SK-N-SH treated with all-trans-retinoic acid at 6 μM for 48 hours (cell line): ENCODE measurements around the gene WNT6.

Experiments
- ATAC-seq: fragments of 200-7000 bp; cut with Tn5 transposase; 3 replicates; pipeline ENCODE4 v1.9.1; 2020; ENCODE audit warnings: mild to moderate bottlenecking, moderate library complexity
- BACH2 ChIP-seq: fragments of 250-450 bp; sonication (Bioruptor Pico); IDR thresholded peaks from 2 replicates; pipeline ENCODE4 v1.9.0; 2021; ENCODE audit warnings: mild to moderate bottlenecking, borderline replicate concordance
- CSDC2 ChIP-seq: fragments of 250-450 bp; sonication (Bioruptor Pico); IDR thresholded peaks from 2 replicates; pipeline ENCODE4 v1.5.0; 2020; ENCODE audit warnings: mild to moderate bottlenecking, moderate library complexity
- ESRRG ChIP-seq: fragments of 250-450 bp; sonication (Bioruptor Pico); IDR thresholded peaks from 2 replicates; pipeline ENCODE4 v1.6.1; 2021; ENCODE audit warnings: mild to moderate bottlenecking
- GLIS3 ChIP-seq: fragments of 250-450 bp; sonication (Bioruptor Pico); IDR thresholded peaks from 2 replicates; pipeline ENCODE4 v1.5.0; 2020; ENCODE audit warnings: mild to moderate bottlenecking, moderate library complexity
- RARB ChIP-seq: fragments of 250-450 bp; sonication (Bioruptor Pico); IDR thresholded peaks from 2 replicates; pipeline ENCODE4 v1.8.0; 2021; ENCODE audit warnings: mild to moderate bottlenecking, moderate library complexity
- SNAI2 ChIP-seq: fragments of 250-450 bp; sonication (Bioruptor Pico); IDR thresholded peaks from 2 replicates; pipeline ENCODE4 v1.5.0; 2020; ENCODE audit warnings: mild to moderate bottlenecking, moderate library complexity
- TCF4 ChIP-seq: fragments of 250-450 bp; sonication (Bioruptor Pico); IDR thresholded peaks from 2 replicates; pipeline ENCODE4 v1.8.0; 2021; ENCODE audit warnings: mild to moderate bottlenecking, moderate library complexity, borderline replicate concordance
- TOX ChIP-seq: fragments of 250-450 bp; sonication (Bioruptor Pico); IDR thresholded peaks from 2 replicates; pipeline ENCODE4 v1.8.0; 2021; ENCODE audit warnings: mild to moderate bottlenecking, moderate library complexity, borderline replicate concordance
- ZC3H10 ChIP-seq: fragments of 250-450 bp; sonication (Bioruptor Pico); IDR thresholded peaks from 2 replicates; pipeline ENCODE4 v1.5.1; 2021; ENCODE audit warnings: mild to moderate bottlenecking, moderate library complexity
- ZFP3 ChIP-seq: fragments of 250-450 bp; sonication (Bioruptor Pico); IDR thresholded peaks from 2 replicates; pipeline ENCODE4 v1.5.0; 2020; ENCODE audit warnings: mild to moderate bottlenecking, moderate library complexity
- ZFP30 ChIP-seq: fragments of 450-650 bp; formaldehyde crosslinking; IDR thresholded peaks from 2 replicates; pipeline ENCODE4 v1.5.0; 2022; ENCODE audit warnings: mild to moderate bottlenecking, moderate library complexity
- ZNF565 ChIP-seq: fragments of 450-650 bp; formaldehyde crosslinking; conservative IDR thresholded peaks from 2 replicates; pipeline ENCODE4 v1.5.0; 2020; ENCODE audit warnings: low read depth, mild to moderate bottlenecking, moderate library complexity
- ZNF70 ChIP-seq: fragments of 450-650 bp; formaldehyde crosslinking; IDR thresholded peaks from 2 replicates; pipeline ENCODE4 v1.5.0; 2020; ENCODE audit warnings: mild to moderate bottlenecking, moderate library complexity
- ZNF8 ChIP-seq: fragments of 450-650 bp; formaldehyde crosslinking; IDR thresholded peaks from 2 replicates; pipeline ENCODE4 v1.5.0; 2020; ENCODE audit warnings: mild to moderate bottlenecking, moderate library complexity
- TF ChIP-seq, protein P1 (sequence below): fragments of 250-450 bp; sonication (Bioruptor Pico); IDR thresholded peaks from 2 replicates; pipeline ENCODE4 v1.5.0; 2020; ENCODE audit warnings: mild to moderate bottlenecking, moderate library complexity
- TF ChIP-seq, protein P2 (sequence below): fragments of 250-450 bp; sonication (Bioruptor Pico); IDR thresholded peaks from 2 replicates; pipeline ENCODE4 v1.5.1; 2020; ENCODE audit warnings: low read depth, mild to moderate bottlenecking, moderate library complexity
- TF ChIP-seq, protein P3 (sequence below): fragments of 250-450 bp; sonication (Bioruptor Pico); IDR thresholded peaks from 2 replicates; pipeline ENCODE4 v1.8.0; 2020; ENCODE audit warnings: mild to moderate bottlenecking, moderate library complexity, borderline replicate concordance
- TF ChIP-seq, protein P4 (sequence below): fragments of 250-450 bp; sonication (Bioruptor Pico); IDR thresholded peaks from 2 replicates; pipeline ENCODE4 v1.8.0; 2021; ENCODE audit warnings: low read depth, mild to moderate bottlenecking, moderate library complexity, borderline replicate concordance

WNT6 gene

DNA sequence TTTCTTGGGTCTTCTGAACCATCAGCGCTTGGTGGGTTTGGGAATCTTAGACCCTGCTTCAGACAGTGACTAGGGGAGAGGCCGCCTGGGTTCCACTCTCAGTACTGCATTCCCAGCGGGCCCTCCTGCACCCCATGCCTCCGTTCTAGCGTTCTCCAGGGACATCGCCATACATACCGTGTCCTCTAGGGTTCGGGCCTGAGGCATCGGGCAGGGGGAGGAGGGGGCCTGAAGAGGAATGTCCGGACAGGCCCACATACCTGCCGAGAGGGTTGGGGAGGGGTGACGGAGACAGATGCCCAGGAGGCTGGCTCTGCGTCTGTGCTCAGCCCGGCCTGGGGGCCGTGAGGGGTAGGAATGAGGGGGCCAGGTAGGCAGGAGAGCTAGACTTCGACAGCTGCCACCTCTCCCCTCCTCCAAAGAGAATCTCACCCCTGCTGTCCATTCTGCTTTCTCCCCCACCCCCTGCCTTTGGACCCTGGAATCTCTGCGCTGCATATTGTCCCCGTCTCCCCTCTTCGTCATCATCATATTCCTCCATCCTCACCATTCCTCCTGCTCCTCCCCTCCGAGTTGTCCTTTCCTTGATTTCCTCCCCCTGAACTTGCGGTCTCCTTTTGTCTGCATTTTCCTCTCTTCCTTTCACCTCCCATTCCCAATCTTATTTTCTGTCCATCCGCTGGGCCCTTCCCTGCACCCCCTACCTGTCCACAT is 13.2 kb downstream of the WNT6 start:
- no peak for ATAC-seq
- no peak for TF ChIP-seq SNAI2 (CRISPR knock-in tag)
- TF ChIP-seq, protein P1, sequence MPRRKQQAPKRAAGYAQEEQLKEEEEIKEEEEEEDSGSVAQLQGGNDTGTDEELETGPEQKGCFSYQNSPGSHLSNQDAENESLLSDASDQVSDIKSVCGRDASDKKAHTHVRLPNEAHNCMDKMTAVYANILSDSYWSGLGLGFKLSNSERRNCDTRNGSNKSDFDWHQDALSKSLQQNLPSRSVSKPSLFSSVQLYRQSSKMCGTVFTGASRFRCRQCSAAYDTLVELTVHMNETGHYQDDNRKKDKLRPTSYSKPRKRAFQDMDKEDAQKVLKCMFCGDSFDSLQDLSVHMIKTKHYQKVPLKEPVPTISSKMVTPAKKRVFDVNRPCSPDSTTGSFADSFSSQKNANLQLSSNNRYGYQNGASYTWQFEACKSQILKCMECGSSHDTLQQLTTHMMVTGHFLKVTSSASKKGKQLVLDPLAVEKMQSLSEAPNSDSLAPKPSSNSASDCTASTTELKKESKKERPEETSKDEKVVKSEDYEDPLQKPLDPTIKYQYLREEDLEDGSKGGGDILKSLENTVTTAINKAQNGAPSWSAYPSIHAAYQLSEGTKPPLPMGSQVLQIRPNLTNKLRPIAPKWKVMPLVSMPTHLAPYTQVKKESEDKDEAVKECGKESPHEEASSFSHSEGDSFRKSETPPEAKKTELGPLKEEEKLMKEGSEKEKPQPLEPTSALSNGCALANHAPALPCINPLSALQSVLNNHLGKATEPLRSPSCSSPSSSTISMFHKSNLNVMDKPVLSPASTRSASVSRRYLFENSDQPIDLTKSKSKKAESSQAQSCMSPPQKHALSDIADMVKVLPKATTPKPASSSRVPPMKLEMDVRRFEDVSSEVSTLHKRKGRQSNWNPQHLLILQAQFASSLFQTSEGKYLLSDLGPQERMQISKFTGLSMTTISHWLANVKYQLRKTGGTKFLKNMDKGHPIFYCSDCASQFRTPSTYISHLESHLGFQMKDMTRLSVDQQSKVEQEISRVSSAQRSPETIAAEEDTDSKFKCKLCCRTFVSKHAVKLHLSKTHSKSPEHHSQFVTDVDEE (CRISPR knock-in tag), result no peak
- TF ChIP-seq BACH2, result no peak
- no peak for TF ChIP-seq ZFP30
- TF ChIP-seq ZFP3 (CRISPR knock-in tag), result no peak
- TF ChIP-seq ZNF565 (CRISPR knock-in tag), result no peak
- TF ChIP-seq, protein P2, sequence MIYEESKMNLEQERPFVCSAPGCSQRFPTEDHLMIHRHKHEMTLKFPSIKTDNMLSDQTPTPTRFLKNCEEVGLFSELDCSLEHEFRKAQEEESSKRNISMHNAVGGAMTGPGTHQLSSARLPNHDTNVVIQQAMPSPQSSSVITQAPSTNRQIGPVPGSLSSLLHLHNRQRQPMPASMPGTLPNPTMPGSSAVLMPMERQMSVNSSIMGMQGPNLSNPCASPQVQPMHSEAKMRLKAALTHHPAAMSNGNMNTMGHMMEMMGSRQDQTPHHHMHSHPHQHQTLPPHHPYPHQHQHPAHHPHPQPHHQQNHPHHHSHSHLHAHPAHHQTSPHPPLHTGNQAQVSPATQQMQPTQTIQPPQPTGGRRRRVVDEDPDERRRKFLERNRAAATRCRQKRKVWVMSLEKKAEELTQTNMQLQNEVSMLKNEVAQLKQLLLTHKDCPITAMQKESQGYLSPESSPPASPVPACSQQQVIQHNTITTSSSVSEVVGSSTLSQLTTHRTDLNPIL (CRISPR knock-in tag), result no peak
- TF ChIP-seq, protein P3, sequence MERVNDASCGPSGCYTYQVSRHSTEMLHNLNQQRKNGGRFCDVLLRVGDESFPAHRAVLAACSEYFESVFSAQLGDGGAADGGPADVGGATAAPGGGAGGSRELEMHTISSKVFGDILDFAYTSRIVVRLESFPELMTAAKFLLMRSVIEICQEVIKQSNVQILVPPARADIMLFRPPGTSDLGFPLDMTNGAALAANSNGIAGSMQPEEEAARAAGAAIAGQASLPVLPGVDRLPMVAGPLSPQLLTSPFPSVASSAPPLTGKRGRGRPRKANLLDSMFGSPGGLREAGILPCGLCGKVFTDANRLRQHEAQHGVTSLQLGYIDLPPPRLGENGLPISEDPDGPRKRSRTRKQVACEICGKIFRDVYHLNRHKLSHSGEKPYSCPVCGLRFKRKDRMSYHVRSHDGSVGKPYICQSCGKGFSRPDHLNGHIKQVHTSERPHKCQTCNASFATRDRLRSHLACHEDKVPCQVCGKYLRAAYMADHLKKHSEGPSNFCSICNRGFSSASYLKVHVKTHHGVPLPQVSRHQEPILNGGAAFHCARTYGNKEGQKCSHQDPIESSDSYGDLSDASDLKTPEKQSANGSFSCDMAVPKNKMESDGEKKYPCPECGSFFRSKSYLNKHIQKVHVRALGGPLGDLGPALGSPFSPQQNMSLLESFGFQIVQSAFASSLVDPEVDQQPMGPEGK (CRISPR knock-in tag), result no peak
- TF ChIP-seq TOX (CRISPR knock-in tag), result no peak
- TF ChIP-seq ZNF70, result no peak
- no peak for TF ChIP-seq RARB (CRISPR knock-in tag)
- no peak for TF ChIP-seq ZC3H10 (CRISPR knock-in tag)
- TF ChIP-seq, protein P4, sequence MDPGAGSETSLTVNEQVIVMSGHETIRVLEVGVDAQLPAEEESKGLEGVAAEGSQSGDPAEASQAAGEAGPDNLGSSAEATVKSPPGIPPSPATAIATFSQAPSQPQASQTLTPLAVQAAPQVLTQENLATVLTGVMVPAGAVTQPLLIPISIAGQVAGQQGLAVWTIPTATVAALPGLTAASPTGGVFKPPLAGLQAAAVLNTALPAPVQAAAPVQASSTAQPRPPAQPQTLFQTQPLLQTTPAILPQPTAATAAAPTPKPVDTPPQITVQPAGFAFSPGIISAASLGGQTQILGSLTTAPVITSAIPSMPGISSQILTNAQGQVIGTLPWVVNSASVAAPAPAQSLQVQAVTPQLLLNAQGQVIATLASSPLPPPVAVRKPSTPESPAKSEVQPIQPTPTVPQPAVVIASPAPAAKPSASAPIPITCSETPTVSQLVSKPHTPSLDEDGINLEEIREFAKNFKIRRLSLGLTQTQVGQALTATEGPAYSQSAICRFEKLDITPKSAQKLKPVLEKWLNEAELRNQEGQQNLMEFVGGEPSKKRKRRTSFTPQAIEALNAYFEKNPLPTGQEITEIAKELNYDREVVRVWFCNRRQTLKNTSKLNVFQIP (CRISPR knock-in tag), result no peak
- TF ChIP-seq GLIS3 (CRISPR knock-in tag), result no peak
- no peak for TF ChIP-seq CSDC2 (CRISPR knock-in tag)
- no peak for TF ChIP-seq ESRRG
- TF ChIP-seq TCF4 (CRISPR knock-in tag), result no peak

DNA sequence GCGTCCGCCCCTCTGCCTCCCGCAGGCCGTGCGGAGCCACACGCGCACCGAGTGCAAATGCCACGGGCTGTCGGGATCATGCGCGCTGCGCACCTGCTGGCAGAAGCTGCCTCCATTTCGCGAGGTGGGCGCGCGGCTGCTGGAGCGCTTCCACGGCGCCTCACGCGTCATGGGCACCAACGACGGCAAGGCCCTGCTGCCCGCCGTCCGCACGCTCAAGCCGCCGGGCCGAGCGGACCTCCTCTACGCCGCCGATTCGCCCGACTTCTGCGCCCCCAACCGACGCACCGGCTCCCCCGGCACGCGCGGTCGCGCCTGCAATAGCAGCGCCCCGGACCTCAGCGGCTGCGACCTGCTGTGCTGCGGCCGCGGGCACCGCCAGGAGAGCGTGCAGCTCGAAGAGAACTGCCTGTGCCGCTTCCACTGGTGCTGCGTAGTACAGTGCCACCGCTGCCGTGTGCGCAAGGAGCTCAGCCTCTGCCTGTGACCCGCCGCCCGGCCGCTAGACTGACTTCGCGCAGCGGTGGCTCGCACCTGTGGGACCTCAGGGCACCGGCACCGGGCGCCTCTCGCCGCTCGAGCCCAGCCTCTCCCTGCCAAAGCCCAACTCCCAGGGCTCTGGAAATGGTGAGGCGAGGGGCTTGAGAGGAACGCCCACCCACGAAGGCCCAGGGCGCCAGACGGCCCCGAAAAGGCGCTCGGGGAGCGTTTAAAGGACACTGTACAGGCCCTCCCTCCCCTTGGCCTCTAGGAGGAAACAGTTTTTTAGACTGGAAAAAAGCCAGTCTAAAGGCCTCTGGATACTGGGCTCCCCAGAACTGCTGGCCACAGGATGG is 14.0 kb downstream of the WNT6 start:
- ATAC-seq, result no peak
- TF ChIP-seq, protein P2 (CRISPR knock-in tag), result no peak
- TF ChIP-seq ZFP3 (CRISPR knock-in tag) (no peak), SNAI2 (CRISPR knock-in tag) (no peak), ZNF565 (CRISPR knock-in tag) (no peak), ZNF8 (CRISPR knock-in tag) (no peak)
- TF ChIP-seq, protein P4 (CRISPR knock-in tag), result no peak
